Karpas-422 (cell line): ENCODE data around the gene NCF4. TPM values are rescaled to one million over a fixed set of nuclear protein-coding genes. Genes with fewer than 3 reads are reported as not detected.

Experiments
- DNase-seq: peaks from one replicate; pipeline ENCODE4 v3.0.0-alpha.2; 2015
- H2AFZ ChIP-seq: fragments of 200-600 bp; sonication (generic); 2 replicates; pipeline ENCODE4 v1.6.1; 2014; ENCODE audit warnings: antibody characterized with exemption, low read length, mixed read lengths
- H3K27ac ChIP-seq: fragments of 200-600 bp; sonication (generic); 2 replicates; pipeline ENCODE4 v1.5.1; 2014; ENCODE audit warnings: mild to moderate bottlenecking, low read length, moderate library complexity
- H3K27me3 ChIP-seq: fragments of 200-600 bp; sonication (generic); 2 replicates; pipeline ENCODE4 v1.6.1; 2014; ENCODE audit warnings: low read length, mixed read lengths
- H3K36me3 ChIP-seq: fragments of 200-600 bp; sonication (generic); 2 replicates; pipeline ENCODE4 v1.6.1; 2014; ENCODE audit warnings: low read length, mixed read lengths; ENCODE audit not compliant: insufficient read depth
- H3K4me1 ChIP-seq: fragments of 200-600 bp; sonication (generic); 2 replicates; pipeline ENCODE4 v1.6.1; 2014; ENCODE audit warnings: mild to moderate bottlenecking, low read length, mixed read lengths
- H3K4me2 ChIP-seq: fragments of 200-600 bp; sonication (generic); 2 replicates; pipeline ENCODE4 v1.6.1; 2014; ENCODE audit warnings: low read length, low read depth, mild to moderate bottlenecking; ENCODE audit not compliant: poor library complexity, severe bottlenecking
- H3K4me3 ChIP-seq: fragments of 200-600 bp; sonication (generic); 2 replicates; pipeline ENCODE4 v1.5.1; 2014; ENCODE audit warnings: mild to moderate bottlenecking, antibody characterized with exemption, low read length, mixed read lengths
- H3K79me2 ChIP-seq: fragments of 200-600 bp; sonication (generic); 2 replicates; pipeline ENCODE4 v1.6.1; 2014; ENCODE audit warnings: mild to moderate bottlenecking, low read length, mixed read lengths
- H3K9ac ChIP-seq: fragments of 200-600 bp; sonication (generic); 2 replicates; pipeline ENCODE4 v1.6.0; 2014; ENCODE audit warnings: low read length
- H3K9me2 ChIP-seq: fragments of 200-600 bp; sonication (generic), shearing (Covaris generic); replicated peaks from 2 replicates; pipeline ENCODE4 v1.6.0; 2014; ENCODE audit warnings: mild to moderate bottlenecking, low read length, moderate library complexity; ENCODE audit not compliant: insufficient read depth
- H3K9me3 ChIP-seq: fragments of 300-700, 200-600 bp; sonication (generic); 2 replicates; pipeline ENCODE4 v1.6.1; 2014; ENCODE audit warnings: low read length, mixed read lengths
- H4K20me1 ChIP-seq: fragments of 200-600 bp; sonication (generic); 2 replicates; pipeline ENCODE4 v1.6.1; 2014; ENCODE audit warnings: mild to moderate bottlenecking, antibody characterized with exemption, low read length, low read depth; ENCODE audit not compliant: insufficient read depth
- total RNA-seq: library from RNA; depleted of rRNA; stranded (reverse); fragments of >200 nt; shearing (Covaris generic); gene quantifications from 2 replicates; pipeline ENCODE4 v1.2.3, GENCODE V29; 2014; ENCODE audit warnings: low replicate concordance

The NCF4 gene
- total RNA-seq, 1 experiment from 2014 or later = 116 TPM

DNA sequence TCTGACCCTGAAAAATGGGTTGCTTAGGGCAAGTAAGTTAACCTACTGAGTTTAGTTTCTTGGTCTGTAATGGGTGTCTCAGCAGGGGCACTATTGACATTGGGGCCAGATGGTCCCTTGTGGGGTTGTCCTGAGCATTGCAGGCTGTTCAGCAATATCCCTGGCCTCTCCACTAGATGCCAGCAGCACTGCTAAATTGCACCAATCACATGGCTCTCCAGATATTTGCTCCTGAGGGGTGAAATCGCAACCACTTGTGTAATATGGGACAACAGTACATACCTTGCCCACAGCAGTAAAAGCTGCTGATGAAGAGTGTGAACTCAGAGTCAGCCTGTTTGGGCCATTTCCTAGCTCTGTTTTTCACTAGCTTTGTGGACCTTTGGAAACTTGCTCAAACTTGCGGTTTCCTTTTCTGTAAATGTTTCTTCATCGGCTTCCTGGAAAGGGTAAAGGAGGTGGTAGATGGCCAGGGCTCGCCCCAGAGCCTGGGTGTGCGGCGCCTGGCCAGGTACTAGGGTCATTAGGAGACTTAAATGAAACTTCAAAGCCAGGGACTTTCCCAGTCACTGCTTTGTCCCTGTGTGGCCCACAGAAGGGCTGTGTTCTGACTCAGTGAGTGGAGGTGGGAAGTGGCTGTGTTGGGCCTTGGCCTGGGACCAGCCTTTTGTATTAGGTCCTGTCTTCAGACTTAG lies 13.0 kb downstream of the NCF4 start:
- H3K4me3 ChIP-seq = no peak overlapping the region
- no peaks in the 10 kb centered on the region for H3K9me2 ChIP-seq
- peaks cover 4% of the 10 kb centered on the region; the same call in 1 of the 2 replicates for H4K20me1 ChIP-seq
- H3K79me2 ChIP-seq = no peaks in the 10 kb centered on the region
- no peak for DNase-seq
- peaks cover 49% of the 10 kb centered on the region for H3K36me3 ChIP-seq
- no peak overlapping the region for H3K4me2 ChIP-seq
- H3K4me1 ChIP-seq = no peaks in the 10 kb centered on the region
- no peak overlapping the region for H3K9ac ChIP-seq
- H3K27ac ChIP-seq = no peak overlapping the region
- H3K27me3 ChIP-seq = no peaks in the 10 kb centered on the region
- no peak overlapping the region for H2AFZ ChIP-seq
- no peaks in the 10 kb centered on the region for H3K9me3 ChIP-seq

DNA sequence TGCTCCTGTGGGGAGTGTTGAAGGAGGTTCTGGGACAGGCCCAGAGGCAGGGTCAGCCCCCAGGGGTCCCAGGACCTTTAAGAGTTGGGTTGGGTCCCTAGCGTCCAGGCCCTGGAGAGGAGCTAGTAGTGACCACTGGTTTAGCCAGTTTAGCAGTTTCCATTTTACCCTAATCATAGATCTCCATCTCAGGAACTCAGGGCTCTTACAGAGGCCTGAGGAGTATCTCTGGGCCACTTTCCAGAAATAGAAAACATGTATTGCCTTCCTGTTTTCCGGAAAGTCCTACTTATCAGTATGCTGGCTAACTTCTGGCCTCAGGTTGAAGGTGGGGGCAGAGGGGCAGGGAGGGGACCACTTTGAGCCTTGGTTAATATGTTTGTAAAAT lies 13.5 kb downstream of the NCF4 start:
- Histone ChIP-seq H3K27me3 (no peaks in the 10 kb centered on the region), H4K20me1 (peaks cover 4% of the 10 kb centered on the region; the same call in 1 of the 2 replicates), H2AFZ (no peak overlapping the region), H3K9me2 (no peaks in the 10 kb centered on the region), H3K9me3 (no peaks in the 10 kb centered on the region), H3K4me1 (no peaks in the 10 kb centered on the region), H3K4me3 (no peak overlapping the region), H3K27ac (no peak overlapping the region), H3K36me3 (peaks cover 44% of the 10 kb centered on the region), H3K79me2 (no peaks in the 10 kb centered on the region), H3K4me2 (no peak overlapping the region), H3K9ac (no peak overlapping the region)
- no peak for DNase-seq

DNA sequence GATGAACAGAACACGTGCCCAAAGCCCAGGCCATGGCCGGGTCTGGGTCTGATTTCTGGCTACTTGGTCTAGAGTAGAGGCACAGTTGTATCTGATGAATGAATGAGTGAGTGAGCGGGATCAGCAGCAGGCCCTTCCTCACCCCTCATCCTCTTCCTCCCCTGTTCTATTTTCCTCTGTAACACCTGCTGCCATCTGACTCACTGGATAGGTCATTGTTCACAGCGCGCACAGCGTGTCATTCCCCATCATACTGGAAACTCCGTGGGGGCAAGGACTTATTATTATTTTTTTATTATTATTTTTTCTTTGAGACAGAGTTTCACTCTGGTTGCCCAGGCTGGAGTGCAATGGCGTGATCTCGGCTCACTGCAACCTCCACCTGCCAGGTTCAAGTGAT lies 13.9 kb downstream of the NCF4 start:
- peaks cover 4% of the 10 kb centered on the region; the same call in 1 of the 2 replicates for H4K20me1 ChIP-seq
- DNase-seq = no peak
- no peaks in the 10 kb centered on the region for H3K79me2 ChIP-seq
- no peaks in the 10 kb centered on the region for H3K27me3 ChIP-seq
- no peak overlapping the region for H3K4me3 ChIP-seq
- no peak overlapping the region for H3K27ac ChIP-seq
- H3K9ac ChIP-seq = no peak overlapping the region
- no peaks in the 10 kb centered on the region for H3K9me3 ChIP-seq
- no peak overlapping the region for H3K4me2 ChIP-seq
- no peak overlapping the region for H2AFZ ChIP-seq
- no peaks in the 10 kb centered on the region for H3K9me2 ChIP-seq
- H3K36me3 ChIP-seq = peaks cover 40% of the 10 kb centered on the region
- no peaks in the 10 kb centered on the region for H3K4me1 ChIP-seq

GRCh38 chr22:36875741-36876140 lies 14.9 kb downstream of the NCF4 start:
- no peak for DNase-seq
- Histone ChIP-seq H3K36me3 (peaks cover 36% of the 10 kb centered on the region), H3K79me2 (no peaks in the 10 kb centered on the region), H2AFZ (no peak overlapping the region), H4K20me1 (peaks cover 4% of the 10 kb centered on the region; the same call in 1 of the 2 replicates), H3K4me3 (no peak overlapping the region), H3K4me1 (no peaks in the 10 kb centered on the region), H3K4me2 (no peak overlapping the region), H3K27ac (no peak overlapping the region), H3K9me2 (no peaks in the 10 kb centered on the region), H3K9me3 (no peaks in the 10 kb centered on the region; the same call in 1 of the 2 replicates), H3K9ac (no peak overlapping the region), H3K27me3 (no peaks in the 10 kb centered on the region)

DNA sequence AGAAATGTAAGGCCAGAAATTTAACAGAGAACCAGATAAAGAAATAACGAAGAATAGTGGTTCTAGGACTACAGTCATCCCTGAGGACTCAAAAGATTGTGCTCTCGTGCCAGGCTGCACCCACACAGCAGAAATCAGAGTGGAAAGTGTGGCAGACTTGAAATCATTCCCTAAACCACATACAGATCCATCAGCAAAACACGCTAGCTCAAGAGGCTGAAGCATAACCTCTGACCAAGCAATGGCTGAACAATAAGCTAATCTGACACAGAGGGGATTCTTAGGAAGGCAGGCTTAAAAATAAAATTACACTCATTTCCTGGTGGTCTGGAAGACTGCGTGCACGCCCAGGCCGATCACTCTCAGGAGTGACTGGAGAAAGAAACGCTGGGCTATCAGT lies 19.0 kb downstream of the NCF4 start:
- Histone ChIP-seq H3K9me3 (peaks cover 13% of the 10 kb centered on the region), H3K4me3 (no peak overlapping the region), H3K27ac (no peak overlapping the region), H3K79me2 (no peaks in the 10 kb centered on the region), H3K27me3 (no peaks in the 10 kb centered on the region), H3K4me2 (no peak overlapping the region), H4K20me1 (no peaks in the 10 kb centered on the region), H3K36me3 (peaks cover 18% of the 10 kb centered on the region), H3K9me2 (no peaks in the 10 kb centered on the region), H3K4me1 (no peaks in the 10 kb centered on the region), H3K9ac (no peak overlapping the region), H2AFZ (no peak overlapping the region)
- DNase-seq = no peak

GRCh38 chr22:36881504-36882245 lies 20.9 kb downstream of the NCF4 start:
- Histone ChIP-seq H3K36me3 (peaks cover 10% of the 10 kb centered on the region), H4K20me1 (no peaks in the 10 kb centered on the region), H3K9ac (no peak overlapping the region), H3K4me3 (no peak overlapping the region), H3K27me3 (no peaks in the 10 kb centered on the region), H3K9me2 (no peaks in the 10 kb centered on the region), H3K4me1 (no peaks in the 10 kb centered on the region), H3K27ac (no peak overlapping the region), H3K79me2 (no peaks in the 10 kb centered on the region), H3K9me3 (peaks cover 13% of the 10 kb centered on the region), H2AFZ (no peak overlapping the region), H3K4me2 (no peak overlapping the region)
- no peak for DNase-seq

DNA sequence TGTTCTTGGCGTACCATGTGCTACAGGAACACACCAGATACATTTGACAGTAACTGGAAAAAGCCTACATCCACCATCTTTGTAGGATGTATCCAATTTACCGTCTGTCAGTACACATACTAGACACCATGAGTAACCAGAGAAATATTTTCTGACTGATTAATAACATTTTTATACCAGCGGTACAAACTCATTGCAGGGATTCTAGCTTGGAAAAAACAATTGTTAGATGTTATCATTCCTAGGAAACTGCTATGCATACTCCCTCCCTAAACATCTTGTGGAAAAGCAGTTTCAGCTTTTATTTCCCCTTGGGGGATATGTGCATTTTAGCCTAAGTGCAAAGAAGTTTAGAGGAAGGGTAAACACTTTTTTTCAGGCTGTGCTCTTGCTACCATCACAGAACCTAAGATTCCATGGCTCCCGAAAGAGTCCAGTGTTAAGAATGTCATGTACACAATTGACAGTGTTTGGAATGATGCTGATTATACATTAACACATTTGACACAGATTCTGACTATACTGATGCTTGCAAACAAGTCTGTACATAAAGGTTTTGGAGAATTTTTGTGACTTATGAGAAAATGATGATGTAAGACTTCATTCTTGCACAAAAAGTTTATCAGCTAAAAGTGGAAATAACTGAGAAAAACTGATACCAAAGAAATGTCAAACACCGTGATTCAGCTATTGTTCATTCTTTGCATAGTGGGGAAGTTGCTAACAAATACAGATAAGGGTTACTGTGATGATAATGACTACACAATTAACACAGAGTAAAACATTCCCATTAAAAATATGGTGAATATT lies 23.7 kb downstream of the NCF4 start:
- H3K27ac ChIP-seq = no peak overlapping the region
- H4K20me1 ChIP-seq = no peaks in the 10 kb centered on the region
- no peak overlapping the region for H3K4me3 ChIP-seq
- no peaks in the 10 kb centered on the region for H3K9me2 ChIP-seq
- no peaks in the 10 kb centered on the region for H3K27me3 ChIP-seq
- no peak overlapping the region for H2AFZ ChIP-seq
- DNase-seq = no peak
- H3K36me3 ChIP-seq = no peaks in the 10 kb centered on the region
- no peaks in the 10 kb centered on the region for H3K4me1 ChIP-seq
- no peak overlapping the region for H3K4me2 ChIP-seq
- no peak overlapping the region for H3K9ac ChIP-seq
- H3K79me2 ChIP-seq = no peaks in the 10 kb centered on the region
- peaks cover 13% of the 10 kb centered on the region for H3K9me3 ChIP-seq

DNA sequence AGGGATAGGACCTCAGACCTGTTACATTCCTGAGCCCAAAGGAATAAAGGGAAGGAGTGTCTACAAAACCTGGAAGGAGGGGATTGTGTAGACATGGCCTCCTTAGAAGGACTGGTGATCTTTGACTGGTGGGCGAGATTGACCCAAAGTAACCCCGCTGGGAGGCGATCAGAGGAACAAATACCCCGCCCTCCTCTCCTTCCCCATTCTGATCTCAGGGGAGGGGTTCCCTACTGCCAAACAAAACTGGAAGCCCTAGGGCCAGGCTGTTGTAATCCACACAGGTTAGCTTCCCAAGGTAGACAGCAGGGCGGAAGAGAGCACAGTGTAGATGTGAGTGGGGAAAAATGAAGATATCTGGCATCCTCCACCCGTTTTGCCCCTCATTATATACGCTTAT lies 24.7 kb downstream of the NCF4 start:
- Histone ChIP-seq H4K20me1 (no peaks in the 10 kb centered on the region), H3K4me3 (no peak overlapping the region), H3K4me1 (no peaks in the 10 kb centered on the region), H3K27me3 (no peaks in the 10 kb centered on the region), H3K27ac (no peak overlapping the region), H2AFZ (no peak overlapping the region), H3K36me3 (no peaks in the 10 kb centered on the region), H3K9ac (no peak overlapping the region), H3K9me3 (peaks cover 13% of the 10 kb centered on the region), H3K4me2 (no peak overlapping the region), H3K79me2 (no peaks in the 10 kb centered on the region), H3K9me2 (no peaks in the 10 kb centered on the region)
- no peak for DNase-seq
